ENCODE results near the gene TEAD1. TPM values are rescaled to one million over a fixed set of nuclear protein-coding genes. Genes with fewer than 3 reads are reported as not detected.

Gene TEAD1
- total RNA-seq, 2 experiments from 2014 or later, result 0.25 to 0.83 TPM

- no peaks in the 10 kb centered on the region for H3K9me3 Mint-ChIP-seq
- DNase-seq (no peak), ATAC-seq (no peak)
- H3K27me3 Mint-ChIP-seq, result peaks cover 38% of the 10 kb centered on the region
- ChIA-PET POLR2A (no interaction called here), CTCF (no interaction called here)
- H3K36me3 Mint-ChIP-seq (ENCODE audit: low read depth), result no peaks in the 10 kb centered on the region
- no peak overlapping the region for H3K27ac Mint-ChIP-seq
- H3K4me3 Mint-ChIP-seq, result no peak overlapping the region
- TF ChIP-seq CTCF (IDR thresholded peaks at IDR 0.05), result no peak
- intact Hi-C loops (cut with micrococcal nuclease), result no loop called here
- peaks cover 8% of the 10 kb centered on the region for H3K4me1 Mint-ChIP-seq (ENCODE audit: low read depth)
These were observed 150.2 kb downstream of the TEAD1 start for GRCh38 chr11:12824281-12825041.

DNA sequence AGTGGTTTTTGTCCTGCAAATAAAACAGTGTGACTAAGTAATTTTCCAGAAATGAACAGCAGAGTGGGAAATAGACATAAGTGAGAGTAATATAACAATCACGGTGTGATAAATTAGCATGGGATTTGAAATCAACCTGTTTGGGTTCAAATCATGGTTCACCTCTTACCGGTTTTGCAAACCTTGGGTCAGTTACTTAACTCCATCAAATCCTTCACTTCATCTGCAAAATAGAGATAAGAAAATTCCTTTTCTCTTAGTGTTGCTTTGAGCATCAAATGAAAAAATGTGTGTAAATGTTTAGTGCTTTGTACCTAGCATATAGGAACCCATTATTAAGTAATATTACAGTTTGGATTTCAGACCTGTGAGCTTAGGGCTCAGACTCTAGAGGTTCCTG, 152.2 kb downstream of the TEAD1 start:
- ATAC-seq (no peak), DNase-seq (no peak)
- Mint-ChIP-seq H3K9me3 (no peaks in the 10 kb centered on the region), H3K27me3 (peaks cover 54% of the 10 kb centered on the region), H3K27ac (no peak overlapping the region), H3K4me1 (ENCODE audit: low read depth) (peaks cover 8% of the 10 kb centered on the region), H3K4me3 (no peak overlapping the region), H3K36me3 (ENCODE audit: low read depth) (no peaks in the 10 kb centered on the region)
- intact Hi-C loops (cut with micrococcal nuclease), result no loop called here
- TF ChIP-seq CTCF (IDR thresholded peaks at IDR 0.05), result no peak
- POLR2A ChIA-PET, result interaction anchor here (0.9 kb wide), 1 partner anchor 15 kb away, joined by 3 read pairs; no protein-coding TSS in a partner anchor
- CTCF ChIA-PET, result no interaction called here

DNA sequence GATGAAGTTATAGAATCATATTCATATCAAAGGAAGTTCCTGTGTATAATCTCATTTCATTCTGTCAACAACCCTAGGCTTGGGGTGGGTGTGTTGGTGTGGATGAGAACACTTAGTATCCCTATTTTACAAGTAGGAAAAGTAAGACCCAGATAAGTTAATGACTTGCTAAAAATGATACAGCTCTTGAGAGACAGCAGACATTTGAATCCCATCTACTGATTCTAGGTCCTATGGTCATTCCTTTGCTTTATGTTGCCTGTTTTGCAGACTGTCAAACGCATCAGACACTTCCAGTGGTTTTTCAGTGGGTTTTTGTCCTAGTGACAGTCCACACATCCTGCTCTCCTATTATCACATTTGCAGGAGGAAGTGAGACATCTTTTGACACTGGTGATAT, 153.1 kb downstream of the TEAD1 start:
- Mint-ChIP-seq H3K4me3 (no peak overlapping the region), H3K36me3 (ENCODE audit: low read depth) (no peaks in the 10 kb centered on the region), H3K4me1 (ENCODE audit: low read depth) (peaks cover 8% of the 10 kb centered on the region), H3K27ac (no peak overlapping the region), H3K9me3 (no peaks in the 10 kb centered on the region), H3K27me3 (peaks cover 53% of the 10 kb centered on the region)
- intact Hi-C loops (cut with micrococcal nuclease), result no loop called here
- no peak for TF ChIP-seq CTCF (IDR thresholded peaks at IDR 0.05)
- POLR2A ChIA-PET, result no interaction called here
- CTCF ChIA-PET, result no interaction called here
- no peak for DNase-seq
- no peak for ATAC-seq

- ChIA-PET POLR2A (no interaction called here), CTCF (interaction anchor here (1.0 kb wide), 1 partner anchor 67 kb away, joined by 4 read pairs; no protein-coding TSS in a partner anchor)
- ATAC-seq (no peak), DNase-seq (no peak)
- H3K4me3 Mint-ChIP-seq, result peak overlapping the region; percentile 20
- H3K36me3 Mint-ChIP-seq (ENCODE audit: low read depth), result no peaks in the 10 kb centered on the region
- H3K4me1 Mint-ChIP-seq (ENCODE audit: low read depth), result peaks cover 8% of the 10 kb centered on the region
- no peaks in the 10 kb centered on the region for H3K9me3 Mint-ChIP-seq
- intact Hi-C loops (cut with micrococcal nuclease), result no loop called here
- peaks cover 53% of the 10 kb centered on the region for H3K27me3 Mint-ChIP-seq
- no peak for TF ChIP-seq CTCF (IDR thresholded peaks at IDR 0.05)
- no peak overlapping the region for H3K27ac Mint-ChIP-seq
These were observed 153.9 kb downstream of the TEAD1 start for GRCh38 chr11:12827929-12828812.

DNA sequence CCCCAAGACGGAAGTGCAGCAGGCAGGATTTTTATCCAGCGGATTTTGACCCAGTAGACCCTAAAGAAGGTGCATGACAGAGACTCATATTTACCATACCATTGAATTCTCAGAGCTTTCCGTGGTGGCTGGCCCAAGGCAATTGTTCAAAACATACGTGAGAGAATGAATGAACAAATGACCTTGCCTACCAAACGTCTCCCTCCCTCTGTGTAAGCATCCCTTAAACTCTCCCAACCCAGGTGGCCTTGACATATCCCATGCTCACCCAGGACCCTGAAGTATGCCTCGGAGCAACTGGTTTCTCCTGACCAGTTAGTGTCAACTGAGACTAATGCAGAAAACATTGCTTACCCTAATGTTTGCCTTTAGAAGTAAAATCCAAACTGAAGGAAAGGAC, 154.9 kb downstream of the TEAD1 start:
- Mint-ChIP-seq H3K27me3 (peaks cover 49% of the 10 kb centered on the region), H3K4me3 (no peak overlapping the region), H3K27ac (no peak overlapping the region), H3K36me3 (ENCODE audit: low read depth) (no peaks in the 10 kb centered on the region), H3K9me3 (no peaks in the 10 kb centered on the region), H3K4me1 (ENCODE audit: low read depth) (peaks cover 8% of the 10 kb centered on the region)
- DNase-seq (no peak), ATAC-seq (no peak)
- intact Hi-C loops (cut with micrococcal nuclease), result no loop called here
- no peak for TF ChIP-seq CTCF (IDR thresholded peaks at IDR 0.05)
- POLR2A ChIA-PET, result no interaction called here
- CTCF ChIA-PET, result no interaction called here
